Measurements from ENCODE around the gene MBP. TPM values are rescaled to one million over a fixed set of nuclear protein-coding genes. Genes with fewer than 3 reads are reported as not detected.

MBP gene
- total RNA-seq, 4 donors from 2014 or later, result 28.6 to 55.0 (median 50.4) TPM

DNA sequence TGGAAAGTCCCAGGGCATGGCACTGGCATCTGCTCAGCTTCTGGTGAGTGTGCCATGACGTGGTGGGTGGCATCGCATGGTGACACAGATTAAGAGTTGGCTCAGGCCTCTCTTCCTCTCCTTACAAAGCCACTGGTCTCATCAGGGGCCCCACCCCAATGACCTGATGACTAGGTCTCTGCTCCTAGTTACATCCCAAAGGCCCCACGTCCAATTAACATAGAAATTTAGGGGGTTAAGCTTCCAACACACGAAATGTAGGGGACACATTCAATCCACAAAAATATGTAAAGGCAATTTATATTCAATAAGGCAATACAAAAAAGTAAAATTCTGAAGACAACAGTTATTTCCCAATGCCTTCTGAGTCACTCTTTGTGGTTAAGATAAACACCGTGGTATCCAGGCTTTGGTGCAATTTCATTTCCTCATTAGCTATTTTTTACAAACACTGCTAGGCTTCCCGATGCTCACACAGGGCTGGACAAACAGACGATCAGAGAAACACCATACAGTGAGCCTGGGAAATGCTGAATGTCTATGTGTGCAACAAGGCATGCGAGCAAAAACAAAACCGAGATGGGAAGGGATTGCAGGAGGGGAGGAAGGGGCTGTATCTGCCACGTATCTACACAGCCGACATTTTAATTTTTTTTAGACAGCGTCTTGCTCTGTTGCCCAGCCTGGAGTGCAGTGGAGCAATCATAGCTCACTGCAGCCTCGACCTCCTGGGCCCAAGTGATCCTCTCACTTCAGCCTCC is 67.2 kb downstream of the MBP start:
- peaks cover 35 to 41% of the 10 kb centered on the region in 2 donors for H3K4me1 ChIP-seq
- no peaks in the 10 kb centered on the region for H3K27me3 ChIP-seq
- peak overlapping the region; percentile 62 to 81 (median 76) for H3K27ac ChIP-seq
- H3K9me3 ChIP-seq, result no peaks in the 10 kb centered on the region
- H3K4me3 ChIP-seq, result no peak overlapping the region
- peak in 1 of 2 donors; percentile 19 for TF ChIP-seq POLR2A (IDR thresholded peaks at IDR 0.05)
- TF ChIP-seq, protein P1, sequence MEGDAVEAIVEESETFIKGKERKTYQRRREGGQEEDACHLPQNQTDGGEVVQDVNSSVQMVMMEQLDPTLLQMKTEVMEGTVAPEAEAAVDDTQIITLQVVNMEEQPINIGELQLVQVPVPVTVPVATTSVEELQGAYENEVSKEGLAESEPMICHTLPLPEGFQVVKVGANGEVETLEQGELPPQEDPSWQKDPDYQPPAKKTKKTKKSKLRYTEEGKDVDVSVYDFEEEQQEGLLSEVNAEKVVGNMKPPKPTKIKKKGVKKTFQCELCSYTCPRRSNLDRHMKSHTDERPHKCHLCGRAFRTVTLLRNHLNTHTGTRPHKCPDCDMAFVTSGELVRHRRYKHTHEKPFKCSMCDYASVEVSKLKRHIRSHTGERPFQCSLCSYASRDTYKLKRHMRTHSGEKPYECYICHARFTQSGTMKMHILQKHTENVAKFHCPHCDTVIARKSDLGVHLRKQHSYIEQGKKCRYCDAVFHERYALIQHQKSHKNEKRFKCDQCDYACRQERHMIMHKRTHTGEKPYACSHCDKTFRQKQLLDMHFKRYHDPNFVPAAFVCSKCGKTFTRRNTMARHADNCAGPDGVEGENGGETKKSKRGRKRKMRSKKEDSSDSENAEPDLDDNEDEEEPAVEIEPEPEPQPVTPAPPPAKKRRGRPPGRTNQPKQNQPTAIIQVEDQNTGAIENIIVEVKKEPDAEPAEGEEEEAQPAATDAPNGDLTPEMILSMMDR (IDR thresholded peaks at IDR 0.05 in 4 of 5, conservative IDR thresholded peaks at IDR 0.05 in 1 of 5), result no peak
- intact Hi-C loops (cut with DNase I; ENCODE audit: low total_unique reads) (loop anchor here (10.0 kb wide), 1 partner anchor 571 kb away; the partner anchor contains the start of gene ZNF516), in situ Hi-C loops (cut with MboI; ENCODE audit: low sequenced_read_pairs in 4 of 4) (loop anchor here in 2 of 4 donors (5.0 to 25.0 kb wide), 3 partner anchors 69 to 147 kb away; partner anchors contain the start of gene MBP (in 1 of the 2))
- DNase-seq, result peak in 1 of 2 donors; percentile 58
- peak in 1 of 2 donors; percentile 37 for ATAC-seq
- no peaks in the 10 kb centered on the region for H3K36me3 ChIP-seq

DNA sequence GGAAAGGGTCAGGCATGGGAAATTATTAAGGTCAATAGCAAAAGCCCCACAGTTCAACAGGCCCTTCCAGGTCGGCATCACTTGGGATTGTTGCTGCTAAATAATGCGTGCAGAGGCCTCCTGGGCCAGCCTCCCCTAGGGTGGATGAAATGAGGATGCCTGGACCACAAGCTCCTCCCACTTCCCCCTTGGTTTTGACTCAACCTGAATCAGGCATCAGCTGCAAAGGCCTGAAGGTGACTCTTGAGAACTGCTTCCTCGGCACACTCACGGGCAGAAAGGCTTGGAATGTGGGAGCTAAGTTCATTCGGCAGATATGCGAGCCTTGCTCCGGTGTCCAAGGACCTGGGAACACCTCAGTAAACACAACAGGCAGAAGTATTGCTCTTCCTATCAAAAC is 69.3 kb downstream of the MBP start:
- in situ Hi-C loops (cut with MboI; ENCODE audit: low sequenced_read_pairs in 4 of 4), result loop anchor here in 1 of 4 donors (10.0 to 25.0 kb wide), 2 partner anchors 72 to 149 kb away; partner anchors contain the start of gene MBP
- TF ChIP-seq, protein P1 (IDR thresholded peaks at IDR 0.05 in 4 of 5, conservative IDR thresholded peaks at IDR 0.05 in 1 of 5), result no peak
- TF ChIP-seq POLR2A (IDR thresholded peaks at IDR 0.05), result no peak
- Histone ChIP-seq H3K27ac (peak overlapping the region; percentile 64 to 81 (median 76)), H3K4me1 (peaks cover 40 to 41% of the 10 kb centered on the region in 2 donors), H3K36me3 (no peaks in the 10 kb centered on the region), H3K27me3 (no peaks in the 10 kb centered on the region), H3K4me3 (no peak overlapping the region), H3K9me3 (no peaks in the 10 kb centered on the region)
- intact Hi-C loops (cut with DNase I; ENCODE audit: low total_unique reads), result loop anchor here (2.0 to 10.0 kb wide), 2 partner anchors 70 to 568 kb away; partner anchors contain the start of genes MBP and ZNF516
- no peak for ATAC-seq
- DNase-seq, result no peak

DNA sequence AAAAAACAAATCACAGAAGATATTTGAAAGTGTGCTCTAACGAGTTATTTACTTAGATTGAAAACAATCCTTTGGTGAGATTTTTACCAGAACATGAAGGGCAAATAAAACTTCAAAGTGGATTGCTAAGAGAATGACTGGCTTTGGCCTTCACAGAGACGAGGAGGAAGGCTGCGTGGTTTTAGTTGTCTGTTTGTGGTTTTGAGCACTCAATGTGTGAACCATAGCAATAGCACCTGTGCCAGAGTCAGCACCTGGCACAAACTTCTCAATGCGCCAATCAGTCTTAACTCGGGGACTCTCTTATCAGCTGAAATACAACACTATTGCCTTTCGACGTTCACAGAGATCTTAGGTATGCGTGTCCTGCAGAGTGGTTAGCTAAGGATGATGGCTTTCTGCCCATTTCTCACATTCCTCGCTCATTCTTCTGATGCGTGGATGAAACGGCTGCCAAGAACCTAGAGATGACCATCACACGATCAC is 70.0 kb downstream of the MBP start:
- no peaks in the 10 kb centered on the region for H3K36me3 ChIP-seq
- ATAC-seq (peak; percentile 10 to 33), DNase-seq (no peak)
- peak overlapping the region; percentile 64 to 81 (median 76) for H3K27ac ChIP-seq
- H3K4me3 ChIP-seq, result no peak overlapping the region
- intact Hi-C loops (cut with DNase I; ENCODE audit: low total_unique reads) (loop anchor here (2.0 to 10.0 kb wide), 2 partner anchors 70 to 568 kb away; partner anchors contain the start of genes MBP and ZNF516), in situ Hi-C loops (cut with MboI; ENCODE audit: low sequenced_read_pairs in 4 of 4) (loop anchor here in 1 of 4 donors (10.0 to 25.0 kb wide), 2 partner anchors 72 to 150 kb away; partner anchors contain the start of gene MBP)
- H3K9me3 ChIP-seq, result no peaks in the 10 kb centered on the region
- no peaks in the 10 kb centered on the region for H3K27me3 ChIP-seq
- H3K4me1 ChIP-seq, result peaks cover 36 to 38% of the 10 kb centered on the region in 2 donors
- no peak for TF ChIP-seq POLR2A (IDR thresholded peaks at IDR 0.05)
- TF ChIP-seq, protein P1 (IDR thresholded peaks at IDR 0.05 in 4 of 5, conservative IDR thresholded peaks at IDR 0.05 in 1 of 5), result no peak

DNA sequence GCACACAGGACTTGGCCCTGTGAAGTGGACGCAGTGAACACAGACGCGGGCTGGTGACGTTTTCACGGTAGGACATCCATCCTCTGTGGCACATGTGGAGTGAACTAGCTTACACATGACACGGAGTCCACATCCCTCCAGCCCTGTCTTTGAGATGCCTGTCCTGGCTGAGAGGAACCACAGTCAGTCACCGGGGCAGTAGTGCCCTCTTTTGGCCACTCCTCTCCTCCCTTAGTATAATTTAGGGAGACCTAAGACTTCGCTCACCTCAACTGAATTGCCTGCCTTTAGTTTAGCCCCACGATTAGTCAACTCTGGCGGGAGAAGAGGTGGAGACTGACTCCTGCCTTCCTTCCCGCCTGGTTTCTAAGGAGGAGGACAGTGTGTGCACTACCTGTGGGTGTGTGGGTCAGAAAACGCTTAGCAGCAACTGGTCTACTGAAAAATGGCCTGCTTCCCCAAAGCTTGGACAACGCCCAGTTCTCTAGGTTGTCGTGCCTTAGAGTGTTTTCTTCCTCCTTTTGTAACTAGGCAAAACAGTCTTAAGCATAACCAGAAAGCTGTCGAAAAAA is 70.6 kb downstream of the MBP start:
- Histone ChIP-seq H3K4me1 (peaks cover 36 to 40% of the 10 kb centered on the region in 2 donors), H3K27ac (peak overlapping the region; percentile 64 to 81 (median 76)), H3K27me3 (no peaks in the 10 kb centered on the region), H3K4me3 (no peak overlapping the region), H3K9me3 (no peaks in the 10 kb centered on the region), H3K36me3 (no peaks in the 10 kb centered on the region)
- ATAC-seq, result peak in 1 of 2 donors; percentile 11
- in situ Hi-C loops (cut with MboI; ENCODE audit: low sequenced_read_pairs in 4 of 4), result loop anchor here in 1 of 4 donors (10.0 to 25.0 kb wide), 2 partner anchors 73 to 150 kb away; partner anchors contain the start of gene MBP
- intact Hi-C loops (cut with DNase I; ENCODE audit: low total_unique reads), result loop anchor here (2.0 to 10.0 kb wide), 2 partner anchors 71 to 567 kb away; partner anchors contain the start of genes MBP and ZNF516
- TF ChIP-seq, protein P1 (IDR thresholded peaks at IDR 0.05 in 4 of 5, conservative IDR thresholded peaks at IDR 0.05 in 1 of 5), result peak in 3 of 5 experiments; percentile 3 to 30 (median 15)
- TF ChIP-seq POLR2A (IDR thresholded peaks at IDR 0.05), result no peak
- peak in 1 of 2 donors; percentile 53 for DNase-seq

Data from gastrocnemius medialis (tissue), 4 donors.